ENCODE results near the gene MMP7. TPM values are rescaled to one million over a fixed set of nuclear protein-coding genes. Genes with fewer than 3 reads are reported as not detected.

MMP7 gene
- total RNA-seq, 1 experiment from 2014 or later, result not detected

GRCh38 chr11:102564110-102564509, 33.6 kb upstream of the MMP7 start:
- Histone ChIP-seq H3K4me3 (ENCODE audit: low read depth, low read length) (no peak overlapping the region), H3K27me3 (replicated peaks; ENCODE audit: control insufficient read depth, insufficient read depth, low read length) (no peaks in the 10 kb centered on the region), H3K36me3 (ENCODE audit: control insufficient read depth, insufficient read depth, low read length) (no peaks in the 10 kb centered on the region), H3K4me1 (peaks cover 26% of the 10 kb centered on the region), H3K9me3 (peaks cover 43% of the 10 kb centered on the region)
- peak overlapping the region; percentile 10 for H3K27ac Mint-ChIP-seq (ENCODE audit: unreplicated experiment)
- DNase-seq, result no peak
- no peaks in the 10 kb centered on the region for H3K27me3 Mint-ChIP-seq (ENCODE audit: insufficient read depth, unreplicated experiment)
- ChIA-PET CTCF (interaction anchor here (0.6 kb wide), 2 partner anchors 24 to 173 kb away, joined by 3 read pairs; no protein-coding TSS in a partner anchor), POLR2A (no interaction called here)
- no peaks in the 10 kb centered on the region for H3K36me3 Mint-ChIP-seq (ENCODE audit: insufficient read depth, unreplicated experiment)
- H3K9me3 Mint-ChIP-seq (ENCODE audit: unreplicated experiment), result peaks cover 40% of the 10 kb centered on the region
- no peak overlapping the region for H3K4me3 Mint-ChIP-seq (ENCODE audit: unreplicated experiment)
- H3K4me1 Mint-ChIP-seq (ENCODE audit: low read depth, unreplicated experiment), result no peaks in the 10 kb centered on the region
- intact Hi-C loops (cut with micrococcal nuclease; ENCODE audit: unreplicated experiment), result loop anchor here (2.0 kb wide), 1 partner anchor 37 kb away; no protein-coding TSS in a partner anchor
- BruUV-seq (replicated peaks), result no TSS peak
- no peak for TF ChIP-seq CTCF (IDR thresholded peaks at IDR 0.05; ENCODE audit: insufficient read depth in 1 of 2, low read depth in 1 of 2, low read length in 1 of 2, severe bottlenecking in 1 of 2, unreplicated experiment in 1 of 2)

- intact Hi-C loops (cut with micrococcal nuclease; ENCODE audit: unreplicated experiment), result no loop called here
- ChIA-PET POLR2A (no interaction called here), CTCF (no interaction called here)
- Histone ChIP-seq H3K9me3 (peaks cover 23% of the 10 kb centered on the region), H3K4me3 (ENCODE audit: low read depth, low read length) (no peak overlapping the region), H3K36me3 (ENCODE audit: control insufficient read depth, insufficient read depth, low read length) (no peaks in the 10 kb centered on the region), H3K27me3 (replicated peaks; ENCODE audit: control insufficient read depth, insufficient read depth, low read length) (no peaks in the 10 kb centered on the region), H3K4me1 (peaks cover 26% of the 10 kb centered on the region)
- Mint-ChIP-seq H3K9me3 (ENCODE audit: unreplicated experiment) (peaks cover 18% of the 10 kb centered on the region), H3K4me3 (ENCODE audit: unreplicated experiment) (no peak overlapping the region), H3K27ac (ENCODE audit: unreplicated experiment) (no peak overlapping the region), H3K4me1 (ENCODE audit: low read depth, unreplicated experiment) (no peaks in the 10 kb centered on the region), H3K27me3 (ENCODE audit: insufficient read depth, unreplicated experiment) (no peaks in the 10 kb centered on the region), H3K36me3 (ENCODE audit: insufficient read depth, unreplicated experiment) (no peaks in the 10 kb centered on the region)
- no peak for TF ChIP-seq CTCF (IDR thresholded peaks at IDR 0.05; ENCODE audit: insufficient read depth in 1 of 2, low read depth in 1 of 2, low read length in 1 of 2, severe bottlenecking in 1 of 2, unreplicated experiment in 1 of 2)
- no peak for DNase-seq
- no TSS peak for BruUV-seq (replicated peaks)
Observed at GRCh38 chr11:102561636-102562035, 31.1 kb upstream of the MMP7 start.

GRCh38 chr11:102560555-102561011, 30.0 kb upstream of the MMP7 start:
- ChIA-PET CTCF (no interaction called here), POLR2A (no interaction called here)
- no peak for TF ChIP-seq CTCF (IDR thresholded peaks at IDR 0.05; ENCODE audit: insufficient read depth in 1 of 2, low read depth in 1 of 2, low read length in 1 of 2, severe bottlenecking in 1 of 2, unreplicated experiment in 1 of 2)
- no peak overlapping the region for H3K27ac Mint-ChIP-seq (ENCODE audit: unreplicated experiment)
- intact Hi-C loops (cut with micrococcal nuclease; ENCODE audit: unreplicated experiment), result no loop called here
- Histone ChIP-seq H3K36me3 (ENCODE audit: control insufficient read depth, insufficient read depth, low read length) (no peaks in the 10 kb centered on the region), H3K27me3 (replicated peaks; ENCODE audit: control insufficient read depth, insufficient read depth, low read length) (no peaks in the 10 kb centered on the region), H3K4me1 (peaks cover 22% of the 10 kb centered on the region), H3K9me3 (peaks cover 12% of the 10 kb centered on the region; the same call in 1 of the 2 replicates), H3K4me3 (ENCODE audit: low read depth, low read length) (no peak overlapping the region)
- peaks cover 10% of the 10 kb centered on the region for H3K9me3 Mint-ChIP-seq (ENCODE audit: unreplicated experiment)
- H3K4me3 Mint-ChIP-seq (ENCODE audit: unreplicated experiment), result no peak overlapping the region
- no peaks in the 10 kb centered on the region for H3K27me3 Mint-ChIP-seq (ENCODE audit: insufficient read depth, unreplicated experiment)
- DNase-seq, result no peak
- BruUV-seq (replicated peaks), result no TSS peak
- H3K36me3 Mint-ChIP-seq (ENCODE audit: insufficient read depth, unreplicated experiment), result no peaks in the 10 kb centered on the region
- no peaks in the 10 kb centered on the region for H3K4me1 Mint-ChIP-seq (ENCODE audit: low read depth, unreplicated experiment)

Data from Caco-2 (cell line).